ENCODE data around the gene KLF6.
"Not testable (repeated sequence)": the region's sequence is repeated elsewhere in the genome, so short reads cannot be mapped to it uniquely, and the experiment has no call there.

The KLF6 gene

GRCh38 chr10:3738855-3739350 lies 46.1 kb downstream of the KLF6 start:
- Mint-ChIP-seq H3K9me3 (no peaks in the 10 kb centered on the region), H3K27me3 (ENCODE audit: low read depth) (no peaks in the 10 kb centered on the region), H3K4me1 (no peaks in the 10 kb centered on the region), H3K27ac (no peak overlapping the region), H3K36me3 (ENCODE audit: low read depth) (no peaks in the 10 kb centered on the region), H3K4me3 (no peak overlapping the region)
- TF ChIP-seq CTCF (IDR thresholded peaks at IDR 0.05; ENCODE audit: unreplicated experiment in 3 of 3) = no peak

- no peaks in the 10 kb centered on the region for H3K9me3 Mint-ChIP-seq
- H3K4me1 Mint-ChIP-seq = no peaks in the 10 kb centered on the region
- no peak overlapping the region for H3K27ac Mint-ChIP-seq
- no peaks in the 10 kb centered on the region for H3K36me3 Mint-ChIP-seq (ENCODE audit: low read depth)
- H3K4me3 Mint-ChIP-seq = no peak overlapping the region
- no peak for TF ChIP-seq CTCF (IDR thresholded peaks at IDR 0.05; ENCODE audit: unreplicated experiment in 3 of 3)
- no peaks in the 10 kb centered on the region for H3K27me3 Mint-ChIP-seq (ENCODE audit: low read depth)
These were observed 47.1 kb downstream of the KLF6 start for GRCh38 chr10:3737864-3738263.

- Mint-ChIP-seq H3K9me3 (peaks cover 8% of the 10 kb centered on the region), H3K27ac (no peak overlapping the region), H3K27me3 (ENCODE audit: low read depth) (no peaks in the 10 kb centered on the region), H3K36me3 (ENCODE audit: low read depth) (no peaks in the 10 kb centered on the region), H3K4me3 (no peak overlapping the region), H3K4me1 (no peaks in the 10 kb centered on the region)
- TF ChIP-seq CTCF (IDR thresholded peaks at IDR 0.05; ENCODE audit: unreplicated experiment in 3 of 3) = no peak
These were observed 49.8 kb downstream of the KLF6 start for GRCh38 chr10:3735175-3735574.

GRCh38 chr10:3734111-3734510 lies 50.9 kb downstream of the KLF6 start:
- H3K4me1 Mint-ChIP-seq = no peaks in the 10 kb centered on the region
- no peak overlapping the region for H3K27ac Mint-ChIP-seq
- TF ChIP-seq CTCF (IDR thresholded peaks at IDR 0.05; ENCODE audit: unreplicated experiment in 3 of 3) = no peak
- peaks cover 8% of the 10 kb centered on the region for H3K9me3 Mint-ChIP-seq
- no peak overlapping the region for H3K4me3 Mint-ChIP-seq
- no peaks in the 10 kb centered on the region for H3K36me3 Mint-ChIP-seq (ENCODE audit: low read depth)
- H3K27me3 Mint-ChIP-seq (ENCODE audit: low read depth) = no peaks in the 10 kb centered on the region

GRCh38 chr10:3732183-3732582 lies 52.8 kb downstream of the KLF6 start:
- H3K27me3 Mint-ChIP-seq (ENCODE audit: low read depth) = not testable (repeated sequence)

GRCh38 chr10:3729397-3729976 lies 55.5 kb downstream of the KLF6 start:
- H3K4me3 Mint-ChIP-seq = no peak overlapping the region
- no peaks in the 10 kb centered on the region for H3K27me3 Mint-ChIP-seq (ENCODE audit: low read depth)
- TF ChIP-seq CTCF (IDR thresholded peaks at IDR 0.05; ENCODE audit: unreplicated experiment in 3 of 3) = no peak
- H3K27ac Mint-ChIP-seq = no peak overlapping the region
- no peaks in the 10 kb centered on the region for H3K4me1 Mint-ChIP-seq
- peaks cover 12% of the 10 kb centered on the region for H3K9me3 Mint-ChIP-seq
- no peaks in the 10 kb centered on the region for H3K36me3 Mint-ChIP-seq (ENCODE audit: low read depth)

More at GRCh38 chr10:3732183-3732582, 52.8 kb downstream of the KLF6 start:
- H3K4me1 Mint-ChIP-seq; H3K4me3 Mint-ChIP-seq; H3K9me3 Mint-ChIP-seq; H3K36me3 Mint-ChIP-seq (ENCODE audit: low read depth); H3K27ac Mint-ChIP-seq: not testable (repeated sequence)
